Measurements from ENCODE around the gene DPYSL4. TPM values are rescaled to one million over a fixed set of nuclear protein-coding genes. Genes with fewer than 3 reads are reported as not detected.

Gene DPYSL4
- total and polyA plus RNA-seq, 2 of the 4 experiments (the other 2 are of a cell fraction) = 8.1 to 30.5 TPM

DNA sequence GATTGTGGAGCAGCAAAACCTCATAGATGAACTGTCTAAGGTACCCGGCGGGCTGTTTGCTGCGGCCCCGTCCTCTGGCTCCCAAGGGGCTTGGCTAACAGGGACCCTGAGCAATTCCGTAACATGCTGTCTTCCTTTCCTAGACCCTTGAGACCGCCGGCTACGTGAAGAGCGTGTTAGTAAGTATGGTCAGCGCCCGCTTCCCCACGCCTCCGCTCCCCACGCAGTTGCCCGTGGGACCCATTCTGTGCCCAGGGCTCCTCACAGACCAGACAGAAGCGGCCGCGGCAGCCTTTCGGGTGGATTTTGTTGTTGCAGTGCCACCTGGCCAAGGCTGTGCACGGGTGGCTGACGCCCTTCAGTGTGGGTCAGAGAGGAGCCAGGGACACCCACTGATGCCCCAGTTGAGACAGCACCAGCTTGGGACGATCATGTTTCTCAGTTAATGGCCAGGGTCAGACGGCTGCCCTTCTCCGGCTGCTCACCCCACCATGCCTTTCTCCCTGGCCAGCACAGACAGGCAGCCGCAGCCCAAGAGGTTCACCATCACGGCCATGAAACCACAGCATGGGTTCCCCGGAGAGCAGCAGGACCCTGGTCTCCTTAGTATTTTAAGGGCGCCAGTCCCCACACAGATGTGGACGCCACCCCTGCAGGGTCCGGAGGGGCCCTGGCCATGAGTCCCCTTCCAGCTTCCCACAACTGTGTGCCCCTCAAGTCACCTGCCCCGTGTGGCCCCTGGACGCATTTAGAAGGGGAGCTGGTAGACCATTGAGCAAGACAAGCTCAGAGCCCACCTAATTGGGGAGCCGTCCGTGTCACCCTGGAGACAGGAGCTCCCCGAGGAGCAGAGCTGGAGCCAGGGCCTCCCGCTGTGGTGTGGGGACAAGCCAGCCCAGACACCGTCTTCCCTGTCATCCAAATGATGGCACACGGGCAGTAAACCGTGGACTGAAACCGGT is 49.4 kb upstream of the DPYSL4 start:
- H3K27me3 ChIP-seq (ENCODE audit: control insufficient read depth, insufficient read depth, low read length) = peaks cover 3% of the 10 kb centered on the region; the same call in 1 of the 2 replicates
- H2BK5ac ChIP-seq (ENCODE audit: low read depth, low read length, poor library complexity, severe bottlenecking) = no peak overlapping the region
- H3K9me3 ChIP-seq (ENCODE audit: control insufficient read depth, insufficient read depth, low read length) = no peaks in the 10 kb centered on the region
- no peak overlapping the region for H3K4ac ChIP-seq (ENCODE audit: low read depth, low read length)
- POLR2A ChIA-PET (ENCODE audit: unreplicated experiment) = no interaction called here
- no peak overlapping the region for H3K9ac ChIP-seq (ENCODE audit: low read depth, low read length)
- H2BK120ac ChIP-seq (ENCODE audit: low read depth, low read length) = no peak overlapping the region
- no peak overlapping the region for H3K23ac ChIP-seq (ENCODE audit: low read depth, low read length)
- no TSS peak for BruUV-seq (replicated peaks)
- no peaks in the 10 kb centered on the region for H3K36me3 ChIP-seq (ENCODE audit: control insufficient read depth, insufficient read depth, low read length)
- no peak overlapping the region for H2BK20ac ChIP-seq (ENCODE audit: low read depth, low read length)
- H2BK15ac ChIP-seq (ENCODE audit: low read depth, low read length) = no peak overlapping the region
- H3K56ac ChIP-seq (ENCODE audit: extremely low read depth, insufficient read depth, low read length) = no peak overlapping the region
- CTCF ChIA-PET = no interaction called here
- no peak overlapping the region for H2AFZ ChIP-seq (replicated peaks; ENCODE audit: low read length, poor library complexity)
- H2AK5ac ChIP-seq (ENCODE audit: low read depth, low read length) = no peak overlapping the region
- no peaks in the 10 kb centered on the region for H3K4me1 ChIP-seq (ENCODE audit: control insufficient read depth, insufficient read depth, low read length)
- ATAC-seq (ENCODE audit: low read depth) = no peak
- no peaks in the 10 kb centered on the region for H3K9me1 ChIP-seq (ENCODE audit: insufficient read depth, low read length)
- no peaks in the 10 kb centered on the region; the same call in 1 of the 2 replicates for H4K20me1 ChIP-seq (ENCODE audit: insufficient read depth, low read length)
- no peak for DNase-seq
- no peaks in the 10 kb centered on the region for H3K79me1 ChIP-seq (ENCODE audit: low read depth in 1 of 2, low read length in 2 of 2)
- no peak overlapping the region for H4K5ac ChIP-seq (ENCODE audit: low read depth, low read length)
- H4K8ac ChIP-seq (ENCODE audit: low read depth in 2 of 2, low read length in 2 of 2) = no peak overlapping the region
- in situ Hi-C loops (cut with MboI; ENCODE audit: low sequenced_read_pairs) = loop anchor here (10.0 kb wide), 1 partner anchor 253 kb away; no protein-coding TSS in a partner anchor
- 81% methylated on average over 25 of the region's 40 CpGs; no CpG with 5 or more reads in 1 of the 2 experiments for WGBS, 2 experiments (ENCODE audit: extremely low coverage in 2 of 2, insufficient read length in 1 of 2)
- H3K4me2 ChIP-seq (ENCODE audit: low read depth, low read length) = no peak overlapping the region
- no peak overlapping the region for H2AK9ac ChIP-seq (replicated peaks; ENCODE audit: low read depth, low read length, poor library complexity)
- dilution Hi-C loops (cut with HindIII; ENCODE audit: low sequenced_read_pairs, unreplicated experiment) = no loop called here
- H3K18ac ChIP-seq (ENCODE audit: low read depth, low read length) = no peak overlapping the region
- no peak overlapping the region for H4K91ac ChIP-seq (ENCODE audit: insufficient read depth, low read depth, low read length)
- no peak overlapping the region for H3K14ac ChIP-seq (replicated peaks; ENCODE audit: low read depth, low read length)
- H3K4me3 ChIP-seq (ENCODE audit: insufficient read depth, low read depth, low read length) = no peak overlapping the region
- intact Hi-C loops (cut with micrococcal nuclease) = no loop called here
- H3K27ac ChIP-seq (ENCODE audit: insufficient read depth, low read length) = no peak overlapping the region
- TF ChIP-seq RAD21 (IDR thresholded peaks at IDR 0.05; ENCODE audit: low read length) (no peak), ELK1 (IDR thresholded peaks at IDR 0.05; ENCODE audit: borderline replicate concordance, low read depth, low read length) (no peak), CHD1 (IDR thresholded peaks at IDR 0.05; ENCODE audit: low read depth, low read length) (no peak), RCOR1 (IDR thresholded peaks at IDR 0.05; ENCODE audit: insufficient replicate concordance, low read length) (no peak), SMC3 (IDR thresholded peaks at IDR 0.05; ENCODE audit: low read depth, low read length) (no peak), POLR2A (IDR thresholded peaks at IDR 0.05; ENCODE audit: low read depth, low read length) (no peak), FOS (IDR thresholded peaks at IDR 0.05; ENCODE audit: low read depth, low read length) (no peak), BHLHE40 (IDR thresholded peaks at IDR 0.05; ENCODE audit: low read depth, low read length) (no peak), MAFK (IDR thresholded peaks at IDR 0.05; ENCODE audit: low read depth, low read length) (no peak), MAZ (IDR thresholded peaks at IDR 0.05; ENCODE audit: borderline replicate concordance, low read depth, low read length) (no peak), NFE2L2 (IDR thresholded peaks at IDR 0.05; ENCODE audit: low read depth, low read length) (no peak), RFX5 (IDR thresholded peaks at IDR 0.05; ENCODE audit: low read depth, low read length) (no peak), CTCF (conservative IDR thresholded peaks at IDR 0.05; ENCODE audit: low read depth, low read length) (no peak), CEBPB (IDR thresholded peaks at IDR 0.05; ENCODE audit: low read depth, low read length) (no peak)
- TF ChIP-seq, protein P1, sequence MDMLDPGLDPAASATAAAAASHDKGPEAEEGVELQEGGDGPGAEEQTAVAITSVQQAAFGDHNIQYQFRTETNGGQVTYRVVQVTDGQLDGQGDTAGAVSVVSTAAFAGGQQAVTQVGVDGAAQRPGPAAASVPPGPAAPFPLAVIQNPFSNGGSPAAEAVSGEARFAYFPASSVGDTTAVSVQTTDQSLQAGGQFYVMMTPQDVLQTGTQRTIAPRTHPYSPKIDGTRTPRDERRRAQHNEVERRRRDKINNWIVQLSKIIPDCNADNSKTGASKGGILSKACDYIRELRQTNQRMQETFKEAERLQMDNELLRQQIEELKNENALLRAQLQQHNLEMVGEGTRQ (IDR thresholded peaks at IDR 0.05; ENCODE audit: low read depth, low read length) = no peak

Measured in IMR-90 (cell line).